Astrocyte (in vitro differentiated cells and primary cell): ENCODE results near the gene AP4S1. TPM values are rescaled to one million over a fixed set of nuclear protein-coding genes. Genes with fewer than 3 reads are reported as not detected.

ENCODE experiments used
- DNase-seq: peaks from one replicate; pipeline ENCODE4 v3.0.0-alpha.2; 2010; ENCODE audit warnings: low read depth
- FAIRE-seq: peaks from 2 replicates; lab custom pipeline; 2011; peaks lifted over from hg19 to GRCh38; lab: Jason Lieb, UNC
- H2AFZ ChIP-seq: 2 replicates; pipeline ENCODE4 v1.6.0; 2012; ENCODE audit warnings: low read depth, low read length, inconsistent platforms
- H3K27ac ChIP-seq: 2 replicates; pipeline ENCODE4 v1.5.1; 2011; ENCODE audit warnings: low read depth, low read length, inconsistent platforms
- H3K27me3 ChIP-seq: 2 replicates; pipeline ENCODE4 v1.6.0; 2011; ENCODE audit warnings: low read length, inconsistent platforms; ENCODE audit not compliant: insufficient read depth
- H3K36me3 ChIP-seq: 2 replicates; pipeline ENCODE4 v1.5.1; 2011; ENCODE audit warnings: low read length, inconsistent platforms; ENCODE audit not compliant: insufficient read depth
- H3K4me1 ChIP-seq: 2 replicates; pipeline ENCODE4 v1.5.1; 2011; ENCODE audit warnings: low read length, inconsistent platforms; ENCODE audit not compliant: insufficient read depth
- H3K4me2 ChIP-seq: 2 replicates; pipeline ENCODE4 v1.6.0; 2012; ENCODE audit warnings: low read length, inconsistent platforms
- H3K4me3 ChIP-seq: 2 replicates; pipeline ENCODE4 v1.5.1; 2011; ENCODE audit warnings: low read depth, mild to moderate bottlenecking, low read length, inconsistent platforms; ENCODE audit not compliant: insufficient read depth
- H3K79me2 ChIP-seq: 2 replicates; pipeline ENCODE4 v1.6.0; 2012; ENCODE audit warnings: mild to moderate bottlenecking, low read length, inconsistent platforms; ENCODE audit not compliant: insufficient read depth
- H3K9ac ChIP-seq: 2 replicates; pipeline ENCODE4 v1.6.0; 2012; ENCODE audit warnings: mild to moderate bottlenecking, low read length, inconsistent platforms
- H3K9me3 ChIP-seq: 2 replicates; pipeline ENCODE4 v1.5.1; 2012; ENCODE audit warnings: low read depth, mild to moderate bottlenecking, low read length, inconsistent platforms; ENCODE audit not compliant: insufficient read depth
- H4K20me1 ChIP-seq: 2 replicates; pipeline ENCODE4 v1.6.0; 2012; ENCODE audit warnings: low read length, inconsistent platforms; ENCODE audit not compliant: insufficient read depth
- H3K27ac Mint-ChIP-seq: one replicate; pipeline ENCODE4 v1.8.0; 2021; ENCODE audit warnings: mild to moderate bottlenecking, mixed read lengths; ENCODE audit not compliant: unreplicated experiment
- H3K27me3 Mint-ChIP-seq: one replicate; pipeline ENCODE4 v1.8.0; 2021; ENCODE audit warnings: low read depth, mixed read lengths; ENCODE audit not compliant: unreplicated experiment
- H3K36me3 Mint-ChIP-seq: one replicate; pipeline ENCODE4 v1.8.0; 2021; ENCODE audit warnings: low read depth, mixed read lengths; ENCODE audit not compliant: unreplicated experiment
- H3K4me1 Mint-ChIP-seq: one replicate; pipeline ENCODE4 v1.8.0; 2021; ENCODE audit warnings: low read depth, mixed read lengths; ENCODE audit not compliant: unreplicated experiment
- H3K4me3 Mint-ChIP-seq: one replicate; pipeline ENCODE4 v1.8.0; 2021; ENCODE audit warnings: mild to moderate bottlenecking, moderate library complexity, mixed read lengths; ENCODE audit not compliant: unreplicated experiment
- H3K9me3 Mint-ChIP-seq: one replicate; pipeline ENCODE4 v1.8.0; 2021; ENCODE audit warnings: mild to moderate bottlenecking, mixed read lengths; ENCODE audit not compliant: unreplicated experiment
- CTCF ChIP-seq: IDR thresholded peaks from 2 replicates; pipeline ENCODE4 v1.5.1; 2011; ENCODE audit warnings: low read depth, mild to moderate bottlenecking, inconsistent platforms, low read length, moderate library complexity; ENCODE audit not compliant: insufficient read depth
- EZH2 ChIP-seq: IDR thresholded peaks from 2 replicates; pipeline ENCODE4 v1.6.1; 2012; ENCODE audit warnings: mild to moderate bottlenecking, low read length, inconsistent platforms; ENCODE audit not compliant: insufficient read depth
- total RNA-seq: library from RNA; stranded (reverse); gene quantifications from 2 replicates; pipeline ENCODE4 v1.2.1, GENCODE V29; 2021

Gene AP4S1
- total RNA-seq, 1 donor from 2014 or later: 5.7 TPM

GRCh38 chr14:31137214-31137889, 111.9 kb downstream of the AP4S1 start:
- no peaks in the 10 kb centered on the region for H3K9me3 ChIP-seq
- H3K9ac ChIP-seq: no peak overlapping the region
- H3K4me3 Mint-ChIP-seq: no peak overlapping the region
- H3K27me3 ChIP-seq: no peaks in the 10 kb centered on the region
- no peaks in the 10 kb centered on the region for H3K4me1 ChIP-seq
- H3K4me2 ChIP-seq: no peak overlapping the region
- no peaks in the 10 kb centered on the region for H3K9me3 Mint-ChIP-seq
- no peaks in the 10 kb centered on the region for H3K79me2 ChIP-seq
- no peaks in the 10 kb centered on the region for H3K27me3 Mint-ChIP-seq
- DNase-seq (no peak), FAIRE-seq (no peak)
- peaks cover 1% of the 10 kb centered on the region for H3K36me3 Mint-ChIP-seq
- no peak overlapping the region for H2AFZ ChIP-seq
- no peaks in the 10 kb centered on the region for H4K20me1 ChIP-seq
- no peak overlapping the region for H3K4me3 ChIP-seq
- no peak overlapping the region for H3K27ac Mint-ChIP-seq
- H3K4me1 Mint-ChIP-seq: no peaks in the 10 kb centered on the region
- H3K27ac ChIP-seq: no peak overlapping the region
- TF ChIP-seq EZH2 (no peak), CTCF (no peak)
- peaks cover 40% of the 10 kb centered on the region for H3K36me3 ChIP-seq

- FAIRE-seq: no peak
- TF ChIP-seq CTCF (no peak), EZH2 (no peak)
- peaks cover 1% of the 10 kb centered on the region for H3K36me3 Mint-ChIP-seq
Observed at GRCh38 chr14:31138301-31138700, 112.9 kb downstream of the AP4S1 start.

GRCh38 chr14:31139301-31139847, 113.9 kb downstream of the AP4S1 start:
- H3K27ac Mint-ChIP-seq: peak overlapping the region; percentile 26
- no peak overlapping the region for H3K4me3 Mint-ChIP-seq
- no peaks in the 10 kb centered on the region for H3K9me3 Mint-ChIP-seq
- Histone ChIP-seq H3K79me2 (no peaks in the 10 kb centered on the region), H3K4me2 (no peak overlapping the region), H3K4me1 (no peaks in the 10 kb centered on the region), H3K36me3 (peaks cover 32% of the 10 kb centered on the region), H3K9me3 (no peaks in the 10 kb centered on the region), H3K9ac (no peak overlapping the region), H3K4me3 (no peak overlapping the region), H2AFZ (no peak overlapping the region), H3K27me3 (no peaks in the 10 kb centered on the region), H3K27ac (no peak overlapping the region), H4K20me1 (no peaks in the 10 kb centered on the region)
- H3K36me3 Mint-ChIP-seq: peaks cover 1% of the 10 kb centered on the region
- no peaks in the 10 kb centered on the region for H3K27me3 Mint-ChIP-seq
- H3K4me1 Mint-ChIP-seq: no peaks in the 10 kb centered on the region
- no peak for FAIRE-seq
- no peak for DNase-seq
- no peak for TF ChIP-seq EZH2
- TF ChIP-seq CTCF: no peak

More at GRCh38 chr14:31138301-31138700, 112.9 kb downstream of the AP4S1 start:
- Mint-ChIP-seq H3K4me1 (no peaks in the 10 kb centered on the region), H3K4me3 (no peak overlapping the region), H3K27ac (no peak overlapping the region), H3K9me3 (no peaks in the 10 kb centered on the region), H3K27me3 (no peaks in the 10 kb centered on the region)
- H2AFZ ChIP-seq: no peak overlapping the region
- H3K9ac ChIP-seq: no peak overlapping the region
- H3K4me3 ChIP-seq: no peak overlapping the region
- no peak overlapping the region for H3K27ac ChIP-seq
- DNase-seq: no peak
- H3K4me1 ChIP-seq: no peaks in the 10 kb centered on the region
- H3K9me3 ChIP-seq: no peaks in the 10 kb centered on the region
- no peaks in the 10 kb centered on the region for H3K27me3 ChIP-seq
- peaks cover 31% of the 10 kb centered on the region for H3K36me3 ChIP-seq
- H4K20me1 ChIP-seq: no peaks in the 10 kb centered on the region
- no peak overlapping the region for H3K4me2 ChIP-seq
- no peaks in the 10 kb centered on the region for H3K79me2 ChIP-seq
